Measurements from ENCODE around the gene PRKAR1B. TPM values are rescaled to one million over a fixed set of nuclear protein-coding genes. Genes with fewer than 3 reads are reported as not detected.

PRKAR1B gene
- total RNA-seq, 1 experiment from 2014 or later: 24.8 TPM

DNA sequence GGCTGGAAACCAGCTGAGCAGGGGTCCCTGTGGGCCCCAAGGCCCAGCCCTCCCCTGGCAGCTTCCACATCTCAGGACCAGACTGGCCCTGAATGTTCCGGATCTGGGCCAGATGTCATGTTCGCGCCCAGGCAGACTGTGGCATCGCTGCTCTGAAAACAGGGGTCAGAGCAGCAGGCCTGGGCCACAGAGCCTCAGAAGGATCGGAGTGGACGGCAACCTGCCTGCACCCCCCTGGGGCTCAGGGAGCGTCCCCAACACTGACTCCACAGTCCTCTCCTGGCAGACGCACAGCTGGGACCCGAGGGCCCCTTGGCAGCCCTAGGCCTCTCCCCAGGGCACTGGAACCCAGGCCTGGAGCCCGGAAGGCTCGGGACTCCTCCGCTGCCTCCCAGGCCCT lies 91.9 kb downstream of the PRKAR1B start:
- CTCF ChIA-PET: interaction anchor here (0.6 to 2.0 kb wide), 3 partner anchors 31 to 1892 kb away, joined by 3 to 23 read pairs (median 7); no protein-coding TSS in a partner anchor
- no peaks in the 10 kb centered on the region for H3K9me3 Mint-ChIP-seq (ENCODE audit: low read depth, unreplicated experiment)
- peaks cover 12% of the 10 kb centered on the region for H3K27me3 Mint-ChIP-seq (ENCODE audit: unreplicated experiment)
- H3K4me1 Mint-ChIP-seq (ENCODE audit: low read depth, unreplicated experiment): peaks cover 12% of the 10 kb centered on the region
- TSS peak; percentile 67 for BruUV-seq (replicated peaks)
- peaks cover 20% of the 10 kb centered on the region for H3K36me3 Mint-ChIP-seq (ENCODE audit: insufficient read depth, unreplicated experiment)
- no peak overlapping the region for H3K27ac Mint-ChIP-seq (ENCODE audit: unreplicated experiment)
- peak overlapping the region; percentile 61 for H3K4me3 Mint-ChIP-seq (ENCODE audit: low read depth, unreplicated experiment)
- intact Hi-C loops (cut with micrococcal nuclease; ENCODE audit: unreplicated experiment): loop anchor here (10.0 kb wide), 1 partner anchor 110 kb away; no protein-coding TSS in a partner anchor
- no peak for TF ChIP-seq CTCF (IDR thresholded peaks at IDR 0.05; ENCODE audit: unreplicated experiment)
- no peak for DNase-seq

DNA sequence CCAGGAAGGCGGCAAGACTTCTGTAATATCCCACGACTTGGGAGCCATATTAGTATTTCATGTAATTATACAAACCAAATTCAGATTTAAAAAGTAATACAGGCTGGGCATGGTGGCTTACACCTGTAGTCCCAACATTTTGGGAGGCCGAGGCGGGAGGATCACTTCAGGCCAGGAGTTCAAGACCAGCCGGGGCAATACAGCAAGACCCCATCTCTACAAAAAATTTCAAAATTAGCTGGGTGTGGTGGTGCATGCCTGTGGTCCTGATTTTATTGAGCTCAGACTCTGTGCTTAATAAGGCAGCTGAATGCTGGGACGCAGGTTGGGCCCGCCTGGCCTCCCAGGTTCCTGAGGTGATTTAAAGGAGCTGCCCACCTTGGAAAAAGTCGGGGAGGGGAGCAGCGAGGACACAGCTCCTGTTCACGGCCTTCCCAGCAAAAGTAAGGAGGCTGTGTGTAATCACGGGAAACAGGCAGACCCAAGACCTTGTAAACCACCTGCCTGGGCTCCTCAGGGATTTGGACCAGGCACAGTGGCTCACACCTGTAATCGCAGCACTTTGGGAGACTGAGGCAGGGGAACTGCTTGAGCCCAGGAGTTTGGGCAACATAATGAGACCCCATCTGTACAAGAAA lies 93.6 kb downstream of the PRKAR1B start:
- intact Hi-C loops (cut with micrococcal nuclease; ENCODE audit: unreplicated experiment): loop anchor here (10.0 kb wide), 1 partner anchor 109 kb away; no protein-coding TSS in a partner anchor
- CTCF ChIA-PET: no interaction called here

GRCh38 chr7:632831-633210 lies 94.3 kb downstream of the PRKAR1B start:
- no TSS peak for BruUV-seq (replicated peaks)
- Mint-ChIP-seq H3K4me1 (ENCODE audit: low read depth, unreplicated experiment) (peaks cover 10% of the 10 kb centered on the region), H3K4me3 (ENCODE audit: low read depth, unreplicated experiment) (no peak overlapping the region), H3K27me3 (ENCODE audit: unreplicated experiment) (no peaks in the 10 kb centered on the region), H3K36me3 (ENCODE audit: insufficient read depth, unreplicated experiment) (peaks cover 20% of the 10 kb centered on the region), H3K9me3 (ENCODE audit: low read depth, unreplicated experiment) (no peaks in the 10 kb centered on the region), H3K27ac (ENCODE audit: unreplicated experiment) (no peak overlapping the region)
- no peak for TF ChIP-seq CTCF (IDR thresholded peaks at IDR 0.05; ENCODE audit: unreplicated experiment)
- no peak for DNase-seq
- intact Hi-C loops (cut with micrococcal nuclease; ENCODE audit: unreplicated experiment): loop anchor here (10.0 kb wide), 1 partner anchor 108 kb away; no protein-coding TSS in a partner anchor
- CTCF ChIA-PET: no interaction called here

More for the DNA sequence above, 93.6 kb downstream of the PRKAR1B start:
- H3K27ac Mint-ChIP-seq (ENCODE audit: unreplicated experiment): no peak overlapping the region
- H3K9me3 Mint-ChIP-seq (ENCODE audit: low read depth, unreplicated experiment): no peaks in the 10 kb centered on the region
- H3K27me3 Mint-ChIP-seq (ENCODE audit: unreplicated experiment): peaks cover 2% of the 10 kb centered on the region
- H3K4me1 Mint-ChIP-seq (ENCODE audit: low read depth, unreplicated experiment): peaks cover 10% of the 10 kb centered on the region
- no peak overlapping the region for H3K4me3 Mint-ChIP-seq (ENCODE audit: low read depth, unreplicated experiment)
- no peak for DNase-seq
- no TSS peak for BruUV-seq (replicated peaks)
- H3K36me3 Mint-ChIP-seq (ENCODE audit: insufficient read depth, unreplicated experiment): peaks cover 20% of the 10 kb centered on the region
- TF ChIP-seq CTCF (IDR thresholded peaks at IDR 0.05; ENCODE audit: unreplicated experiment): no peak

GRCh38 chr7:631964-632830 lies 94.9 kb downstream of the PRKAR1B start:
- no peak for TF ChIP-seq CTCF (IDR thresholded peaks at IDR 0.05; ENCODE audit: unreplicated experiment)
- H3K27me3 Mint-ChIP-seq (ENCODE audit: unreplicated experiment): no peaks in the 10 kb centered on the region
- H3K27ac Mint-ChIP-seq (ENCODE audit: unreplicated experiment): no peak overlapping the region
- intact Hi-C loops (cut with micrococcal nuclease; ENCODE audit: unreplicated experiment): loop anchor here (10.0 kb wide), 1 partner anchor 107 kb away; no protein-coding TSS in a partner anchor
- no TSS peak for BruUV-seq (replicated peaks)
- H3K4me1 Mint-ChIP-seq (ENCODE audit: low read depth, unreplicated experiment): peaks cover 10% of the 10 kb centered on the region
- H3K4me3 Mint-ChIP-seq (ENCODE audit: low read depth, unreplicated experiment): no peak overlapping the region
- no peak for DNase-seq
- CTCF ChIA-PET: interaction anchor here (1.6 kb wide), 1 partner anchor 53 kb away, joined by 4 read pairs; no protein-coding TSS in a partner anchor
- H3K36me3 Mint-ChIP-seq (ENCODE audit: insufficient read depth, unreplicated experiment): peaks cover 20% of the 10 kb centered on the region
- H3K9me3 Mint-ChIP-seq (ENCODE audit: low read depth, unreplicated experiment): no peaks in the 10 kb centered on the region
